ENCODE results near the gene EVX1. TPM values are rescaled to one million over a fixed set of nuclear protein-coding genes. Genes with fewer than 3 reads are reported as not detected.

The EVX1 gene
- total RNA-seq, 1 experiment from 2014 or later, result not detected

- peaks cover 7 to 8% of the 10 kb centered on the region in 2 experiments; a peak in 4 of 5 replicates for H3K9me3 Mint-ChIP-seq
- no peak for TF ChIP-seq CTCF (conservative IDR thresholded peaks at IDR 0.05)
- no peaks in the 10 kb centered on the region for H3K9me3 ChIP-seq (ENCODE audit: control insufficient read depth, low read depth, low read length)
- no peak overlapping the region for H3K27ac Mint-ChIP-seq
- H2AK5ac ChIP-seq (ENCODE audit: insufficient read length, low read length), result no peak overlapping the region
- H3K23ac ChIP-seq (ENCODE audit: insufficient read length, low read depth, low read length), result no peak overlapping the region
- peaks cover 8 to 23% of the 10 kb centered on the region in 2 experiments; a peak in 3 of 4 replicates for H3K4me1 Mint-ChIP-seq
- WGBS (ENCODE audit: extremely low coverage, insufficient read length, low lambda C conversion rate), result no CpG with 5 or more reads among the region's 10 CpGs
- no peaks in the 10 kb centered on the region for H3K23me2 ChIP-seq (ENCODE audit: insufficient read length, low read depth, low read length, poor library complexity, severe bottlenecking)
- H3T11ph ChIP-seq (ENCODE audit: low read length), result no peak overlapping the region
- H3K27me3 ChIP-seq (ENCODE audit: insufficient read depth, low read length), result peaks cover 93% of the 10 kb centered on the region
- no peak overlapping the region for H2AFZ ChIP-seq (ENCODE audit: low read length)
- no peak overlapping the region for H2BK15ac ChIP-seq (ENCODE audit: low read depth, low read length)
- H2BK12ac ChIP-seq (ENCODE audit: insufficient read length, low read depth, low read length), result no peak overlapping the region
- peaks cover 0 to 2% (median 0%) of the 10 kb centered on the region in 3 experiments; a peak in 2 of 7 replicates for H3K36me3 Mint-ChIP-seq (ENCODE audit: insufficient read depth in 1 of 3, low read depth in 3 of 3)
- H3K4ac ChIP-seq (ENCODE audit: low read depth, low read length), result no peak overlapping the region
- no peak for DNase-seq
- no peak overlapping the region for H4K5ac ChIP-seq (ENCODE audit: insufficient read length, low read depth, low read length)
- H3K4me3 Mint-ChIP-seq, result no peak overlapping the region
- H3K27ac ChIP-seq (ENCODE audit: insufficient read length, low read depth, low read length), result no peak overlapping the region
- no peak overlapping the region for H2BK20ac ChIP-seq (ENCODE audit: low read depth, low read length, poor library complexity, severe bottlenecking)
- no peak overlapping the region for H4K8ac ChIP-seq (replicated peaks; ENCODE audit: insufficient read length, low read depth, low read length)
- no peak overlapping the region for H2BK120ac ChIP-seq (ENCODE audit: low read depth, low read length, poor library complexity, severe bottlenecking)
- no peak overlapping the region for H4K91ac ChIP-seq (ENCODE audit: insufficient read length, low read depth, low read length)
- H3K56ac ChIP-seq (ENCODE audit: insufficient read length, low read depth, low read length), result no peak overlapping the region
- H3K4me1 ChIP-seq (ENCODE audit: insufficient read depth, low read length), result no peaks in the 10 kb centered on the region
- no peaks in the 10 kb centered on the region for H3K79me1 ChIP-seq (ENCODE audit: insufficient read depth, low read depth, low read length, poor library complexity, severe bottlenecking)
- peaks cover 95% of the 10 kb centered on the region for H3K27me3 Mint-ChIP-seq (ENCODE audit: low read depth)
- no peaks in the 10 kb centered on the region for H4K20me1 ChIP-seq (ENCODE audit: control insufficient read depth, insufficient read depth, insufficient read length)
- no peaks in the 10 kb centered on the region for H3K79me2 ChIP-seq (ENCODE audit: insufficient read depth, low read length)
- H2BK5ac ChIP-seq (ENCODE audit: insufficient read length, low read length), result no peak overlapping the region
- no peak overlapping the region for H3K14ac ChIP-seq (ENCODE audit: insufficient read depth, low read length)
- no peak overlapping the region for H3K9ac ChIP-seq (ENCODE audit: extremely low read depth, insufficient read length, low read length)
- no peak overlapping the region for H3K18ac ChIP-seq (ENCODE audit: insufficient read length, low read depth, low read length)
- H3K4me2 ChIP-seq (ENCODE audit: insufficient read depth, insufficient read length, low read length), result no peak overlapping the region
These were observed 39.1 kb upstream of the EVX1 start for GRCh38 chr7:27203365-27203953.
